Measurements from ENCODE around the gene MYB. TPM values are rescaled to one million over a fixed set of nuclear protein-coding genes. Genes with fewer than 3 reads are reported as not detected.

The MYB gene
- total and polyA plus RNA-seq, 2 of the 13 experiments (the other 11 are each of a cell fraction or from before 2014, with no cell fraction given) = 0.04 to 0.20 TPM

- in situ Hi-C loops (cut with HindIII; ENCODE audit: extremely low pct_ligation_motif_present, low pct_unique_long_range_greater_than_20kb) (no loop called here), intact Hi-C loops (cut with micrococcal nuclease; ENCODE audit: unreplicated experiment) (no loop called here)
- Histone ChIP-seq H3K27me3 (ENCODE audit: control insufficient read depth in 1 of 2, insufficient read depth in 2 of 2, low read length in 2 of 2) (peaks cover 0 to 4% of the 10 kb centered on the region in 2 experiments; a peak in 2 of 5 replicates), H3K27ac (ENCODE audit: extremely low read length, insufficient read depth, low read length) (no peak overlapping the region), H3K36me3 (replicated peaks in 1 of 2; ENCODE audit: control insufficient read depth in 1 of 2, insufficient read depth in 2 of 2, low read length in 2 of 2) (no peaks in the 10 kb centered on the region), H3K4me3 (replicated peaks in 1 of 3; ENCODE audit: insufficient read depth in 1 of 3, low read depth in 2 of 3, low read length in 3 of 3) (no peak overlapping the region), H3K9me3 (ENCODE audit: low read length) (no peaks in the 10 kb centered on the region), H3K4me1 (ENCODE audit: insufficient read depth, low read length) (no peaks in the 10 kb centered on the region), H4K20me1 (ENCODE audit: insufficient read depth, low read length) (no peaks in the 10 kb centered on the region), H3K4me2 (ENCODE audit: low read depth, low read length) (no peak overlapping the region), H2AFZ (ENCODE audit: low read length) (no peak overlapping the region), H3K9ac (ENCODE audit: insufficient read depth, low read depth, low read length) (no peak overlapping the region), H3K79me2 (ENCODE audit: insufficient read depth, low read length) (no peaks in the 10 kb centered on the region)
- no peak for DNase-seq (ENCODE audit: low spot score)
- no peak for TF ChIP-seq ZFY (CRISPR knock-in tag; IDR thresholded peaks at IDR 0.05)
- TF ChIP-seq JUNB (CRISPR knock-in tag; IDR thresholded peaks at IDR 0.05; ENCODE audit: borderline replicate concordance) = 0 out of 2 replicates have a peak, but pooled peaks have one; percentile 22
- WGBS (ENCODE audit: low lambda C conversion rate) = 46% methylated on average over 6 of the region's 6 CpGs
- ChIA-PET POLR2A (no interaction called here), CTCF (ENCODE audit: low intra/inter-chr PET ratio, low total read pairs) (no interaction called here)
- no TSS peak for BruUV-seq (replicated peaks)
- no peak for FAIRE-seq
- ATAC-seq = no peak
Observed at GRCh38 chr6:135215563-135215962, 34.5 kb downstream of the MYB start.

- no peaks in the 10 kb centered on the region for H3K79me2 ChIP-seq (ENCODE audit: insufficient read depth, low read length)
- BruUV-seq (replicated peaks) = no TSS peak
- FAIRE-seq = no peak
- intact Hi-C loops (cut with micrococcal nuclease; ENCODE audit: unreplicated experiment) = no loop called here
- in situ Hi-C loops (cut with HindIII; ENCODE audit: extremely low pct_ligation_motif_present, low pct_unique_long_range_greater_than_20kb) = no loop called here
- no peak overlapping the region for H3K9ac ChIP-seq (ENCODE audit: insufficient read depth, low read depth, low read length)
- no peak for ATAC-seq
- ChIA-PET CTCF (ENCODE audit: low intra/inter-chr PET ratio, low total read pairs) (no interaction called here), POLR2A (no interaction called here)
- H3K36me3 ChIP-seq (replicated peaks in 1 of 2; ENCODE audit: control insufficient read depth in 1 of 2, insufficient read depth in 2 of 2, low read length in 2 of 2) = no peaks in the 10 kb centered on the region
- DNase-seq (ENCODE audit: low spot score) = no peak
- H3K27me3 ChIP-seq (ENCODE audit: control insufficient read depth in 1 of 2, insufficient read depth in 2 of 2, low read length in 2 of 2) = peaks cover 0 to 6% of the 10 kb centered on the region in 2 experiments; a peak in 2 of 5 replicates
- H4K20me1 ChIP-seq (ENCODE audit: insufficient read depth, low read length) = no peaks in the 10 kb centered on the region
- 61% methylated on average over 6 of the region's 6 CpGs for WGBS (ENCODE audit: low lambda C conversion rate)
- no peak overlapping the region for H3K27ac ChIP-seq (ENCODE audit: extremely low read length, insufficient read depth, low read length)
- H3K4me2 ChIP-seq (ENCODE audit: low read depth, low read length) = no peak overlapping the region
- H2AFZ ChIP-seq (ENCODE audit: low read length) = no peak overlapping the region
- no peaks in the 10 kb centered on the region for H3K9me3 ChIP-seq (ENCODE audit: low read length)
- H3K4me1 ChIP-seq (ENCODE audit: insufficient read depth, low read length) = no peaks in the 10 kb centered on the region
- H3K4me3 ChIP-seq (replicated peaks in 1 of 3; ENCODE audit: insufficient read depth in 1 of 3, low read depth in 2 of 3, low read length in 3 of 3) = no peak overlapping the region
- TF ChIP-seq GLI4 (CRISPR knock-in tag; IDR thresholded peaks at IDR 0.05; ENCODE audit: borderline replicate concordance) (no peak), RFX5 (IDR thresholded peaks at IDR 0.05; ENCODE audit: low read depth, low read length) (no peak), MIER3 (CRISPR knock-in tag; IDR thresholded peaks at IDR 0.05; ENCODE audit: borderline replicate concordance) (no peak), FLYWCH1 (CRISPR knock-in tag; IDR thresholded peaks at IDR 0.05) (no peak), ADNP (CRISPR knock-in tag; IDR thresholded peaks at IDR 0.05) (no peak), ZNF816 (CRISPR knock-in tag; IDR thresholded peaks at IDR 0.05; ENCODE audit: borderline replicate concordance) (no peak), HIVEP1 (CRISPR knock-in tag; IDR thresholded peaks at IDR 0.05) (no peak), POLR2G (IDR thresholded peaks at IDR 0.05; ENCODE audit: low read depth, low read length) (no peak), ZNF770 (CRISPR knock-in tag; IDR thresholded peaks at IDR 0.05) (no peak), THAP11 (CRISPR knock-in tag; IDR thresholded peaks at IDR 0.05) (no peak), MEIS2 (CRISPR knock-in tag; IDR thresholded peaks at IDR 0.05) (no peak), ZNF354B (CRISPR knock-in tag; IDR thresholded peaks at IDR 0.05) (no peak), CEBPZ (IDR thresholded peaks at IDR 0.05; ENCODE audit: low read length) (no peak)
Observed at GRCh38 chr6:135217663-135218062, 36.6 kb downstream of the MYB start.
